Measurements from ENCODE around the gene NDUFA12.

NDUFA12 gene

DNA sequence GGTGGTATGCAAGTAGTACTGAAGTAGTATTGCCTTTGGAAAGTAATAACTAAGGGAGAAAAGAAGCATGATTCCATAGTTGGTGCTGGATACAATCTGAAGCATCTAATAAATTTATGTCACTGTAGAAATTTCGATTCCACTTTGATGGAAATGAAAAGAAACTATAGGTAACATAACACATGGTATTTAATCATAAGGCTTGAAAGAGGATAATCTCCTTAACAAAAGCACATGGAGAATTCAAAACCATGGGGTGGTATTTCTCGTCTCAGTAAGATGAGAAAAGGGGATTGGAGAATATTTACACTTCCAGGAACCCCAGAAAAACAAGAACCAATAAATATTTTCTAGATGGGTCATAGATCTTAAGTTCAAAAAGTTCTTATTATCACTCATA is 72.7 kb downstream of the NDUFA12 start:
- no peak for FAIRE-seq

DNA sequence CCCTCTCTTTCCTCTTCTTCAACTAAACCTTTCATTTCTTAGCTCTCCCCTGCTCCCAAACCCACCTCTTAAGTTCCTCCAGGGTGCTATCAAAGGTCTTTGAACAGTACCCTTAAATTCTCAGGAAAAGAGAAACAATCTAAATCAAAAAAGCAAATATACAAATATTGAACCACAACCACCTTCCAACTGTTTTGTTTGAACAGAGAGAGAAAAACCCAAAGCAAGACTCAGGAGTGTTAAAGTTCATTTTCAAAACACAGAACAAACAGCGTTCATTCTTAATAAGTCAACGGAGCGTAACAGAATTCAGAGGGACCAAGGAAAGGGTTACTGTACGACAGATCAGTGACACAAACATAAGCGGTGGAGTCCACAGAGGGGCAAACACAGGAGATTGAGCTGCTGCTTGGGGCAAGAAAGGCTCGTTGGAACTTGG is 73.3 kb downstream of the NDUFA12 start:
- FAIRE-seq, result no peak

DNA sequence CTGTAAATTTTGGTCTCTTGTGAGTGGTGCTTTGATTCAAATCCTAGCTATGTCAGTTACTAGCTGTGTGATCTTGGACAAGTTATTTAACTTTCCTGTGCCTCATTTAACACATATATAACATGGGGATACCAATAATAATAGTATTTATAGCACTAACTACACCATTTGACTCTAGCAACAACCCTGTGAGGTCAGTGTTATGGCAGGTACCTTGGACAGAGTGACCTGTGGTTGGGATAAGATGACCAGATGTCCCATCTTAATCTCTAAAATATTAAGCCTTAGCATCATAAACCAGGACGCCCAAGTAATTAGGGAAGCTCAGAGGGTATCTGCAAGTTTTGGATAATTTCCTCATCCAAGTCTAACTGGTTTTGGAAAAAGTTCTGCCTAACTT is 73.7 kb downstream of the NDUFA12 start:
- no peak for FAIRE-seq

DNA sequence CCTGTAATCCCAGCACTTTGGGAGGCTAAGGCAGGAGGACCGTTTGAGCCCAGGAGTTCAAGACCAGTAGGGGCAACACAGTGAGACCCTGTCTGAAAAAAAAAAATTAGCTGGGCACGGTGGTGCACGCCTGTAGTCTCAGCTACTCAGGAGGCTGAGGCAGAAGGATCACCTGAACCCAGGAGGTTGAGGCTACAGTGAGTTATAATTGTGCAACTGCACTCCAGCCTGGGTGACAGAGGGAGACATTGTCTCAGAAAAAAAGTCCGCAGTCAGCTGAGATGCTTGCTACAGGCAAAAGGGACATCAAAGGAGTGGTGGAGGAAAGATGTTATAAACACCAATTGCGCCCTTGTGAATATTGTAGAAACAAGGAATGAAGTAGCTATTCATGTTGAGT is 77.8 kb downstream of the NDUFA12 start:
- FAIRE-seq, result no peak

DNA sequence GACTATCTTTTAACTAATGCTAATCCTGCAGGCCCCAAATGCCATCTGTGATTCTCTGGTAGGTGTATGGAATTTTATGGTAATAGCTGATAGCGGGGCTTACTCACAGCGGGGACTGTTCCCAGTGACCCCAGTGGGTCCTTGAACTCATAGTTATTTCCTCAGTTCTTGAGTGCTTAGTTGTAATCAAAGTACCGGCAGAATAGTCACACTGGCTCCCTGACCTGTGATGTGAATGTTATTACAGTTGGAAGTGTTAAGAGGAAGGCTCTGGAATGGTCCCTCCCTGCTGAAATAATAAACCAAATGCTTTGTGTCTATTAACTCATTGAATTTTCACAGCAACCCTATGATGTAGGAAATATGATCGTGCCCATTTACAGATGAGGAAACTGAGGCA is 78.3 kb downstream of the NDUFA12 start:
- FAIRE-seq, result no peak

DNA sequence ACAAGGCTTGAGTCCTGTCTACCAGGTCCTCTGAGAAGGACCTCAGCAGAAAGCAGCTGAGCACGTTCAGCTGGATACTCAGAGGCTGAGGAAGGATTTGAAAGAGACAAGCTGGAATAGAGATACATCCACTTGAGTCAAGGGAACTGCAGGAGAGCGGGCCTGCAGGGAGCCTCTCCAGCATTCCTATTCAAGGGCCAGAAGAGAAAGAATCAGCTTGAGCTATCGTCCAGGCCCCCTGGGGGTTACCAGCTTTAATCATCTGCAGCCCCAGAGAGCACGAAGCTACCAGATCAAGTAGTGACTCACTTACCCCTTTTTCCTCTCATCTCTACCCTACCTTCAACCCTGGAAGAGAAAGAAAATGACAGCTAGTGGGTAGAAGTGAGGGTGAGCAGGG is 80.9 kb downstream of the NDUFA12 start:
- no peak for FAIRE-seq
